DND-41 (cell line): Measurements from ENCODE around the gene EXOC3.

Source experiments
- ATAC-seq: fragments of 200-7000 bp; cut with Tn5 transposase; 3 replicates; pipeline ENCODE4 v1.9.1; 2021; ENCODE audit warnings: low read depth; ENCODE audit not compliant: insufficient read depth
- DNase-seq: peaks from one replicate; pipeline ENCODE4 v3.0.0-alpha.2; 2020
- H2AFZ ChIP-seq: 2 replicates; pipeline ENCODE4 v1.6.0; 2012; ENCODE audit warnings: low read depth, low read length
- H3K27ac ChIP-seq: 2 replicates; pipeline ENCODE4 v1.5.1; 2012; ENCODE audit warnings: low read length, inconsistent platforms
- H3K27me3 ChIP-seq: fragments of 200-600 bp; sonication (generic); 2 replicates; pipeline ENCODE4 v1.6.0; 2012; ENCODE audit warnings: low read length, mild to moderate bottlenecking, inconsistent platforms; ENCODE audit not compliant: insufficient read depth, poor library complexity
- H3K36me3 ChIP-seq: 2 replicates; pipeline ENCODE4 v1.5.1; 2012; ENCODE audit warnings: low read length, inconsistent platforms; ENCODE audit not compliant: insufficient read depth
- H3K4me1 ChIP-seq: 2 replicates; pipeline ENCODE4 v1.5.1; 2012; ENCODE audit warnings: mild to moderate bottlenecking, low read length; ENCODE audit not compliant: insufficient read depth
- H3K4me2 ChIP-seq: 2 replicates; pipeline ENCODE4 v1.6.0; 2012; ENCODE audit warnings: mild to moderate bottlenecking, moderate library complexity, low read length, inconsistent platforms; ENCODE audit not compliant: insufficient read depth
- H3K4me3 ChIP-seq, 2 experiments: fragments of 200-600 bp in 1 of 2; shearing (Covaris generic) in 1 of 2; 2 replicates each; pipeline ENCODE4 v1.5.1; 2012 to 2016; ENCODE audit warnings: inconsistent platforms in 2 of 2, low read length in 2 of 2, mild to moderate bottlenecking in 2 of 2, low read depth in 1 of 2, moderate library complexity in 1 of 2
- H3K79me2 ChIP-seq: 2 replicates; pipeline ENCODE4 v1.6.0; 2012; ENCODE audit warnings: low read length, inconsistent platforms; ENCODE audit not compliant: insufficient read depth
- H3K9ac ChIP-seq: 2 replicates; pipeline ENCODE4 v1.6.0; 2012; ENCODE audit warnings: low read depth, mild to moderate bottlenecking, inconsistent platforms, low read length, moderate library complexity
- H3K9me3 ChIP-seq: 2 replicates; pipeline ENCODE4 v1.5.1; 2012; ENCODE audit warnings: low read length, moderate library complexity, mild to moderate bottlenecking, inconsistent platforms; ENCODE audit not compliant: insufficient read depth, severe bottlenecking
- H4K20me1 ChIP-seq: 2 replicates; pipeline ENCODE4 v1.6.0; 2012; ENCODE audit warnings: low read length; ENCODE audit not compliant: insufficient read depth
- CTCF ChIP-seq: IDR thresholded peaks from 2 replicates; pipeline ENCODE4 v1.5.1; 2012; ENCODE audit warnings: borderline replicate concordance, low read length, moderate library complexity, mild to moderate bottlenecking; ENCODE audit not compliant: poor library complexity, severe bottlenecking; ENCODE audit errors: extremely low read depth
- EZH2 ChIP-seq: IDR thresholded peaks from 3 replicates; pipeline ENCODE4 v1.6.1; 2012; ENCODE audit warnings: borderline replicate concordance, low read depth, mild to moderate bottlenecking, moderate library complexity, low read length, inconsistent platforms; ENCODE audit not compliant: severe bottlenecking

Gene EXOC3

GRCh38 chr5:453725-454481, 10.9 kb downstream of the EXOC3 start:
- peaks cover 56% of the 10 kb centered on the region for H3K79me2 ChIP-seq
- peaks cover 95% of the 10 kb centered on the region for H3K36me3 ChIP-seq
- H3K4me3 ChIP-seq = no peak overlapping the region
- DNase-seq = no peak
- peaks cover 18% of the 10 kb centered on the region for H4K20me1 ChIP-seq
- H3K4me1 ChIP-seq = no peaks in the 10 kb centered on the region
- H3K9me3 ChIP-seq = peaks cover 11% of the 10 kb centered on the region
- no peak for TF ChIP-seq CTCF
- TF ChIP-seq EZH2 = no peak
- no peak overlapping the region for H3K4me2 ChIP-seq
- H3K27me3 ChIP-seq = no peaks in the 10 kb centered on the region
- no peak overlapping the region for H3K9ac ChIP-seq
- ATAC-seq = no peak
- no peak overlapping the region for H3K27ac ChIP-seq
- no peak overlapping the region for H2AFZ ChIP-seq

- TF ChIP-seq EZH2 (no peak), CTCF (peak; percentile 7)
Observed at GRCh38 chr5:454936-455335, 12.0 kb downstream of the EXOC3 start.

GRCh38 chr5:455806-456205, 12.8 kb downstream of the EXOC3 start:
- TF ChIP-seq EZH2 = no peak
- no peak for TF ChIP-seq CTCF
- Histone ChIP-seq H3K9me3 (peaks cover 11% of the 10 kb centered on the region), H3K36me3 (peaks cover 96% of the 10 kb centered on the region), H3K27ac (no peak overlapping the region), H3K27me3 (no peaks in the 10 kb centered on the region), H3K4me2 (no peak overlapping the region), H2AFZ (no peak overlapping the region), H3K4me1 (no peaks in the 10 kb centered on the region), H4K20me1 (peaks cover 25% of the 10 kb centered on the region), H3K4me3 (no peak overlapping the region), H3K9ac (no peak overlapping the region), H3K79me2 (peaks cover 52% of the 10 kb centered on the region)
- ATAC-seq (no peak), DNase-seq (no peak)

More at GRCh38 chr5:454936-455335, 12.0 kb downstream of the EXOC3 start:
- no peak overlapping the region for H3K4me3 ChIP-seq
- no peak overlapping the region for H3K9ac ChIP-seq
- H2AFZ ChIP-seq = no peak overlapping the region
- peaks cover 56% of the 10 kb centered on the region for H3K79me2 ChIP-seq
- no peak for DNase-seq
- H4K20me1 ChIP-seq = peaks cover 18% of the 10 kb centered on the region
- H3K36me3 ChIP-seq = peaks cover 95% of the 10 kb centered on the region
- H3K27me3 ChIP-seq = no peaks in the 10 kb centered on the region
- no peaks in the 10 kb centered on the region for H3K4me1 ChIP-seq
- no peak for ATAC-seq
- peaks cover 11% of the 10 kb centered on the region for H3K9me3 ChIP-seq
- no peak overlapping the region for H3K27ac ChIP-seq
- no peak overlapping the region for H3K4me2 ChIP-seq
